ENCODE data around the gene COPS7B.

Gene COPS7B

DNA sequence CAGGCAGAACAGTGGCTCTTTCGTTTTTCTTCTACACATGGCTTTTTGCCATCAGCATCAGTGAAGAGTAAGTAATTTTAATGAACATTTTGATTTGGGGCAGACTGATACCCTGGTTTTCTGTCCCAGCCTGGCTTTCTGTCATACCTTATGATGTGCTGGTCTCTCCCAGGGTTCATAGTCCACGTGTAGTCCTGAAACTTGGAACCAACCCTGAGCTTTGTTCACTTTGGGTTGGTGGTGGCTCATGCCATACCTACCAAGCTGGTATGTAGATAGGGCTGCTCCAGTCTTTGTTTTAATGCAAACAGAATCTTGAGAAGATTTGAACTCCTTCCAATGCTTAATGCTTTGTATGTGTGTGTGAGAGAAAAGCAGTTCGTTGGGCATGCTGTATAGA lies 4.9 kb downstream of the COPS7B start:
- Histone ChIP-seq H3K27me3 (ENCODE audit: insufficient read depth, low read length) (no peaks in the 10 kb centered on the region), H3K4me1 (ENCODE audit: insufficient read depth, low read length) (peaks cover 5% of the 10 kb centered on the region; the same call in 1 of the 2 replicates), H3K9ac (ENCODE audit: low read depth, low read length) (no peak overlapping the region), H3K36me3 (ENCODE audit: insufficient read depth, low read length) (peaks cover 72% of the 10 kb centered on the region), H3K4me3 (ENCODE audit: low read length) (no peak overlapping the region), H3K9me3 (ENCODE audit: insufficient read depth, low read depth, low read length) (no peaks in the 10 kb centered on the region), H3K27ac (ENCODE audit: low read depth, low read length) (no peak overlapping the region)
- 92% methylated on average over 3 of the region's 3 CpGs for WGBS

DNA sequence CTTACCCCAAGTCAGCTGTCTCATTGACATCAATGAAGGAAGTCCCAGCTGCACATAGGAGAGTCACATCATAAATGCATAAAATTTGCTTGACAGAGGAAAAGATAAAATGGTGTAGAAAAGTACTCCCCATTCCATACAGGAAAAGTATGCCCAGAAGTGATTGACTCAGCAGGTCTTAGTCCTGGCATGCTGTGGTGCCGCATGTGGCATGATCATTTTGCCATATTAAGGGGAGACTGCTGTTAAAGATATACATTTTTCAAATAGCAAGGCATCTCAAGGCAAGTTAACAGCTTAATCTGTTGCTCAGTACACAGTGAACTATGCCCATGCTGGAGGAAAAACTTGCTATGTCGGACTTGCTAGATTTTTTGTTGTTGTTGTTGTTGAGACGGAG lies 8.1 kb downstream of the COPS7B start:
- H3K9me3 ChIP-seq (ENCODE audit: insufficient read depth, low read depth, low read length), result no peaks in the 10 kb centered on the region
- no peak overlapping the region for H3K9ac ChIP-seq (ENCODE audit: low read depth, low read length)
- H3K4me1 ChIP-seq (ENCODE audit: insufficient read depth, low read length), result no peaks in the 10 kb centered on the region
- no peak overlapping the region for H3K4me3 ChIP-seq (ENCODE audit: low read length)
- no peaks in the 10 kb centered on the region for H3K27me3 ChIP-seq (ENCODE audit: insufficient read depth, low read length)
- H3K27ac ChIP-seq (ENCODE audit: low read depth, low read length), result no peak overlapping the region
- 99% methylated on average over 3 of the region's 3 CpGs for WGBS
- H3K36me3 ChIP-seq (ENCODE audit: insufficient read depth, low read length), result peaks cover 87% of the 10 kb centered on the region

DNA sequence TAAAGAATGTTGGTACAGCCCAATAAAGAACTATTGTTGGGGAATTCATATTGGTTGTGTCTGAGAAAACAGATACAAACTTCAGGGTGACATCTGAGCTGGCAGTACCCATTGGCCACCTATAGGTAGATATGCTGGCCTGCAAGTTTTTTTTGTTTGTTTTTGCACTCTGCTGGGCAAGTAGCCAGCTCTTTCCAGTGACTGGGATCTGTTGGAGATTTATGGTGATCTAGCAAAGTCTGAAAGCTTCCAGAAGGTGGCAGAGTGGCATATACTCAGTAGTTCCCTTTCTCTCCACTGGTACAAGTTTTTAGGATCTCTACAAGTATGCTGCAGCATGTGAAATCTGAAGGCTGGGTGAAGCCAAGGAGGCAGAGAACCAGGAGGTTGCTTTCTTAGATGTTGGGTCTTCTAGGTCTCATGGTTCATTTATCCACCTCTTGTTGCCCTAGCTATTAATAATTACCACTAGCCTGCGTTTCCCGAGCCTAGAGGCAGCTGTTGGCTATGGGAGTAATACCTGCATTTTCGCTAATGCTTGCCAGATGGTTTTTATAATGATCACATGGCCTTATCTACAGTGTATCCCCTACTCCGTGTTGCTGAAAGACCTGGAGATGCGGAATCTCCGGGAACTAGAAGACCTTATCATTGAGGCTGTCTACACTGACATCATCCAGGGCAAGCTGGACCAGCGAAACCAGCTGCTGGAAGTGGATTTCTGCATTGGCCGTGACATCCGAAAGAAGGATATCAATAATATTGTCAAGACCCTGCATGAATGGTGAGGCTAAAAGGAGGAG lies 9.5 kb downstream of the COPS7B start:
- WGBS, result 95% methylated on average over 9 of the region's 9 CpGs

DNA sequence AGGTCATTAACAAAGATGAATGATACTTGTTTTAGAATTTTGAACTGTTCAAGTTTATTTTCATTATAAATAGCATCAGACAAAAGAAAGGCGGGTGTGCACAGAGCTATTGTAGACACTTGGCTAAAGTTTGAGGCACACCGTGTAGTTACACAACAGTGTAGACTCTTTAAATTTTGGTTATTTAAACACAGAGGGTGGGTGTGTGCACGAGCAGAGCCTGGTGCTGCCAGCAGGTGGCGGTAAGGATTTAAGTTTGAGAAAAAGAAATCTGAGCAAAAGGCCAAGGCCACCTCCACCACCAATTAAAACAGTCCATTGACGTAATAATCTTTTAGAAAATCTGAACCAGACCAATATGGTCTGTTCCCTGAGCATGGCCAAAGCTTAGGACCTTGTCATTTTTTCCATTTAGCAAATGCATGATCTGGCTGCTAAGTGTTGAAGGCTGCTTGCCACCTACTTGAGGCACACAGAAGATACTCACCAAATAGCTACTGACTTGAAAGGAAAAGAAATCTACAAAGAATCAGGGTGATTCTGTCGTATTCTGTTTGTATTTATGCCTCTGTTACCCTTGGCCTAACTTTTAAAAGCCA lies 14.3 kb downstream of the COPS7B start:
- 81% methylated on average over 5 of the region's 6 CpGs for WGBS
- Histone ChIP-seq H3K27me3 (ENCODE audit: insufficient read depth, low read length) (no peaks in the 10 kb centered on the region), H3K9ac (ENCODE audit: low read depth, low read length) (no peak overlapping the region), H3K4me3 (ENCODE audit: low read length) (no peak overlapping the region), H3K9me3 (ENCODE audit: insufficient read depth, low read depth, low read length) (no peaks in the 10 kb centered on the region), H3K36me3 (ENCODE audit: insufficient read depth, low read length) (peaks cover 72% of the 10 kb centered on the region), H3K4me1 (ENCODE audit: insufficient read depth, low read length) (peaks cover 9% of the 10 kb centered on the region; the same call in 1 of the 2 replicates), H3K27ac (ENCODE audit: low read depth, low read length) (no peak overlapping the region)

More for the DNA sequence above, 9.5 kb downstream of the COPS7B start:
- H3K9ac ChIP-seq (ENCODE audit: low read depth, low read length), result no peak overlapping the region
- no peak overlapping the region for H3K4me3 ChIP-seq (ENCODE audit: low read length)
- no peaks in the 10 kb centered on the region for H3K4me1 ChIP-seq (ENCODE audit: insufficient read depth, low read length)
- no peaks in the 10 kb centered on the region for H3K27me3 ChIP-seq (ENCODE audit: insufficient read depth, low read length)
- H3K27ac ChIP-seq (ENCODE audit: low read depth, low read length), result no peak overlapping the region
- H3K9me3 ChIP-seq (ENCODE audit: insufficient read depth, low read depth, low read length), result no peaks in the 10 kb centered on the region
- H3K36me3 ChIP-seq (ENCODE audit: insufficient read depth, low read length), result peaks cover 88% of the 10 kb centered on the region

DNA sequence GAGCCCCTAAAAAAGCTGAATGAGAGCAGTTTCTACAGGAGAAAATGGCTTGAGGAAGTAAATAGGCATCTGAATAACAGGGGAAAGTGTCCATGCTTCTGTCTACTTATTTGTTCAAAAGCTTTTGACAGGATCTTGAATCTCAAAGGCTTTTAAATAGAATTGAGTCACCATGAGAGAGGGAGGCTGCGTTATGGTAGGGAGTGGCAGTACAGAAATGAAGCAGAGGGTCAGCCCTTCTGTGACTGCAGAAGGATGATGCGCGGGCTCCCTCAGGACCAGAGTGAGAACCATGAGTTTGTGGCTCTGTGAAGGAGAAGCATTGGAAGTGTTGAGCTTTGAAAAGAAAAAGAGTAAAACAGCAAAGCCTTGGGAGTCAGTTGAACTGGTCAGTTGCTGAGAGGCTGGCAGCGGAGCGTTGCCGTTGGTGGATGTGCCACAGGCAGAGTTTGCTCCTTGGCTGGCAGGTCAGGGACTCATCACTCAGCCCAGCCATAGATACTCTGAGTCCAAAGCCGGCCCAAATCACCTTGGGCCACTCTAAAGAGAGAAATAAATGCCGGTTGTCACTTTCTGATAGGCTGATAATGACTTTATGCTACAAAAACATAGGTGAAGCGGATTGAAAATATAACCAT lies 17.4 kb downstream of the COPS7B start:
- Histone ChIP-seq H3K9ac (ENCODE audit: low read depth, low read length) (no peak overlapping the region), H3K27me3 (ENCODE audit: insufficient read depth, low read length) (no peaks in the 10 kb centered on the region), H3K9me3 (ENCODE audit: insufficient read depth, low read depth, low read length) (no peaks in the 10 kb centered on the region), H3K27ac (ENCODE audit: low read depth, low read length) (no peak overlapping the region), H3K36me3 (ENCODE audit: insufficient read depth, low read length) (peaks cover 74% of the 10 kb centered on the region), H3K4me1 (ENCODE audit: insufficient read depth, low read length) (peaks cover 9% of the 10 kb centered on the region; the same call in 1 of the 2 replicates), H3K4me3 (ENCODE audit: low read length) (no peak overlapping the region)
- 93% methylated on average over 9 of the region's 9 CpGs for WGBS

DNA sequence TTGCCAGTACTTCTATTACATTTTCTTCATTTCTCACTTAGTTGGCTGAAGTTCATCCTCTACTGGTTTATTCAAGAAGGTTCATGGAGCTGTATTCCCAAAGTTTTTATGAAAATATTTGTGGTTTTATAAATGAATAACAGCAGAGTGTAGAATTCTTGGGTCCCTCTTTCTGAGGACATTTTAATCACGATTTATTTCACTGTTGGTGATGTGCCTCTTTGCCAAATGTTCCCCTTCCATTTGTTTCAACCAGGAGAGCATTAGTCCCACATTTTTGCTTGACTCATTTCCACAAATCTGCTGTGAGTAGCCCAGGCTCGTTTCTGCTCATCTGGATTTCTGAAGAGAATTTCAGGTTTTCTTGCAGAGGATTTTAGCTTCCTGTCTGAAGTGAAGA lies 20.8 kb downstream of the COPS7B start:
- no peaks in the 10 kb centered on the region for H3K27me3 ChIP-seq (ENCODE audit: insufficient read depth, low read length)
- no peaks in the 10 kb centered on the region for H3K9me3 ChIP-seq (ENCODE audit: insufficient read depth, low read depth, low read length)
- 89% methylated on average over 2 of the region's 2 CpGs for WGBS
- no peak overlapping the region for H3K4me3 ChIP-seq (ENCODE audit: low read length)
- no peak overlapping the region for H3K9ac ChIP-seq (ENCODE audit: low read depth, low read length)
- H3K4me1 ChIP-seq (ENCODE audit: insufficient read depth, low read length), result peaks cover 7% of the 10 kb centered on the region; the same call in 1 of the 2 replicates
- no peak overlapping the region for H3K27ac ChIP-seq (ENCODE audit: low read depth, low read length)
- H3K36me3 ChIP-seq (ENCODE audit: insufficient read depth, low read length), result peaks cover 70% of the 10 kb centered on the region

DNA sequence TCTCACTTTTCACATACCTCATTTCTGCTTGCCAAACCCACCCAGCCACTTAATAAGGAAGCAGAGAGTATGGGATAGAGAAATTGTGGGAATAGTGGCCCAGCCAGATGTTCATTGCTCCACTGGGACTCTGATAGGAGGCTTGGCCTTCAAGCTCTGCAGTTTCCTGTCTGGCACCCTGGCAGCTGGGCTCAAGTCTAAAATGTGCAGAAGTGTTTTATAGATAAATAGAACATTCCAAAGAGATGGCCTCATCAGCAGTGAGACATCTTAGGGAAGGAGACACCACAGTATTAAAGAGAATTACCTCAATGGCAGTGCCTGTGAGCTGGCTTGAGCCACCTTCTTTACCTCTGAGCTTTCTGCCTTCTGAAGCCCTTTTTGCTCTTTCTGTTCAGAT lies 24.7 kb downstream of the COPS7B start:
- Histone ChIP-seq H3K9ac (ENCODE audit: low read depth, low read length) (no peak overlapping the region), H3K4me1 (ENCODE audit: insufficient read depth, low read length) (no peaks in the 10 kb centered on the region), H3K9me3 (ENCODE audit: insufficient read depth, low read depth, low read length) (no peaks in the 10 kb centered on the region), H3K36me3 (ENCODE audit: insufficient read depth, low read length) (peaks cover 61% of the 10 kb centered on the region), H3K27me3 (ENCODE audit: insufficient read depth, low read length) (no peaks in the 10 kb centered on the region), H3K4me3 (ENCODE audit: low read length) (no peak overlapping the region), H3K27ac (ENCODE audit: low read depth, low read length) (no peak overlapping the region)

DNA sequence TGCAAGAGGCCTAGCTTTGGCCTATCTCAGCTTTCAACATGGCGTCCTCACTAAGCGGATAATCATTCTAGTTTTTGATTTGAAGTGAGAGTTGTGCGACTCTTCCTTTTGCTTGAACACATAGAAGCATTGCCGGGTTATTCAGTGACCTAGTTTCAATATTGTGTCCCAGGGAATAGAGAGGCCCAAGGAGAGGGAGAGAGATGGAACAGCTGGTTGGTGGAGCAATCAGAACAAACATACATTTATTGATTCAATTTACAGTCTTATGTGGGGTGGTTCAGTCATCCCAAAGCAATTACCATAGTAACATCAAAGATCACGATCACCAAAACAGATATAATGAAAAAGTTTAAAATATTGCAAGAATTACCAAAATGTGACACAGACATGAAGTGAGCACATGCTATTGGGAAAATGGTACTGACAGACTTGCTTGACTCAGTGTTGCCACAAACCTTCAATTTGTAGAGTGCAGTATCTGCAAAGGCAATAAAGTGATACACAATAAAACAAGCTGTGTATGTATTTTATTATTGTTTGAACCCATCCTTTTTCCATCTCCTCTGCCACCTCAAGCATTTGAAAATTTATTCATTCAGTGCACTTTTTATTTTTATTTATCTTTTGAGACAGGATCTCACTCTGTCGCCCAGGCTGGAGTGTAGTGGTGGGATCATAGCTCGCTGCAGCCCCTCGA lies 30.2 kb downstream of the COPS7B start:
- WGBS, result 94% methylated on average over 7 of the region's 8 CpGs
- no peaks in the 10 kb centered on the region for H3K27me3 ChIP-seq (ENCODE audit: insufficient read depth, low read length)
- H3K9me3 ChIP-seq (ENCODE audit: insufficient read depth, low read depth, low read length), result no peaks in the 10 kb centered on the region
- no peak overlapping the region for H3K9ac ChIP-seq (ENCODE audit: low read depth, low read length)
- H3K27ac ChIP-seq (ENCODE audit: low read depth, low read length), result no peak overlapping the region
- H3K4me3 ChIP-seq (ENCODE audit: low read length), result no peak overlapping the region
- H3K4me1 ChIP-seq (ENCODE audit: insufficient read depth, low read length), result no peaks in the 10 kb centered on the region
- peaks cover 12% of the 10 kb centered on the region for H3K36me3 ChIP-seq (ENCODE audit: insufficient read depth, low read length)

DNA sequence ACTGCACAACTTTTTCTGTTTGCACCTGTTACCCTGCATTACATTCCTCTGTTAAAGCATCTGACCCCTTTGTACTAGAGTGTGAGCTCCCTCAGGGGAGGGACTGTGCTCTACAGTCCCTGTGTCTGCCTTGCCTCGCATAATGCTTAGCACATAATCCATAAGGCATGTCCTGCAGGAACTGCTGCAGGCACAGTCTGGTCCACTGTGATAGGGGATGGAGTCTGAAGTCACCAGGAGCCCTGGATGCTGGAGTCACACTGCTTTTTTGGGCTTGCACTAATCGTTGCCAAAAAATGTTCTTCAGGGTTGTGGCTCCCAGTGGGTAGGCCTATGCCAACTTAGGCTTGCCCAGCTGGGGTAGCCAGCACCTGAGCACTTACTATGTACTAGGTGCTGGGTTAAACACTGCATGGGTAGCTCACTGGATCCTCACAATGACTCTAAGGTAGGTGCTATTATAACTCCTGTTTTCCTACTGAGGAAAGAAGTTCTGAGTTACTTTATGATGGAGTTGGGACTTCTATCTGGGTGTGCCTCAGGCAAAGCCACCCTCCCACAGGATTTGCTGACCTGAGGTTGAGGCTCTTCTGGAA lies 33.3 kb downstream of the COPS7B start:
- WGBS, result 79% methylated on average over 2 of the region's 2 CpGs
- Histone ChIP-seq H3K27me3 (ENCODE audit: insufficient read depth, low read length) (no peaks in the 10 kb centered on the region), H3K4me1 (ENCODE audit: insufficient read depth, low read length) (no peaks in the 10 kb centered on the region), H3K9me3 (ENCODE audit: insufficient read depth, low read depth, low read length) (peaks cover 5% of the 10 kb centered on the region; the same call in 1 of the 2 replicates), H3K4me3 (ENCODE audit: low read length) (no peak overlapping the region), H3K27ac (ENCODE audit: low read depth, low read length) (no peak overlapping the region), H3K9ac (ENCODE audit: low read depth, low read length) (no peak overlapping the region), H3K36me3 (ENCODE audit: insufficient read depth, low read length) (no peaks in the 10 kb centered on the region)

DNA sequence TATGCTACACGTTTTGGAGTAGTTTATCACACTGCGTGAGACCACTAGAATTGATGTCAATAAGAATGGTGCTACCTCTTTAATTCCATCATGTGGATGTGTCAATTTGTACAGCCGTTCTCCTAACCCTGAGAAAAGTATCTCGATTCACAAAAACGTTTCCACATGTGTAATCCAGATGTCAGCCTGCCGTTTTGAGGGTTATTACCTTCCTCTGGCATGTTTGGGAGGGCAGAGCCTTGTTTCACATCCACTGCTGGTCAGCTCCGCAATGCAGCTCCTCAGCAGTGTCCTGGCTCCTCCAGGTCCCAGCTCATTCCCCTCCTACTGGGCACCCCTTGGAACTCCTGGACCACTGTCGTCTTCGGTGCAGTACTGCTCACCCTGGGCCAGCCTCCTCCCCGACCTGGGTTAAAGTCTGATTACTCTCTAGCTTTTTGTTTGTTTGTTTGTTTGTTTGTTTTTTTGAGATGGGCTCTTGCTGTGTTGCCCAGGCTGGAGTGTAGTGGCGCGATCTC lies 34.6 kb downstream of the COPS7B start:
- H3K9me3 ChIP-seq (ENCODE audit: insufficient read depth, low read depth, low read length), result peaks cover 5% of the 10 kb centered on the region; the same call in 1 of the 2 replicates
- no peak overlapping the region for H3K27ac ChIP-seq (ENCODE audit: low read depth, low read length)
- 84% methylated on average over 12 of the region's 12 CpGs for WGBS
- no peak overlapping the region for H3K9ac ChIP-seq (ENCODE audit: low read depth, low read length)
- H3K4me3 ChIP-seq (ENCODE audit: low read length), result no peak overlapping the region
- H3K36me3 ChIP-seq (ENCODE audit: insufficient read depth, low read length), result no peaks in the 10 kb centered on the region
- no peaks in the 10 kb centered on the region for H3K27me3 ChIP-seq (ENCODE audit: insufficient read depth, low read length)
- no peaks in the 10 kb centered on the region for H3K4me1 ChIP-seq (ENCODE audit: insufficient read depth, low read length)
